Ammon's horn (tissue), 1 donor: ENCODE data around the gene KRTAP9-3.
"Not testable (repeated sequence)": the region's sequence is repeated elsewhere in the genome, so short reads cannot be mapped to it uniquely, and the experiment has no call there.

ENCODE experiments used
- DNase-seq: peaks from one replicate; pipeline ENCODE4 v3.0.0-alpha.2; 2016; ENCODE audit warnings: low spot score

Gene KRTAP9-3

DNA sequence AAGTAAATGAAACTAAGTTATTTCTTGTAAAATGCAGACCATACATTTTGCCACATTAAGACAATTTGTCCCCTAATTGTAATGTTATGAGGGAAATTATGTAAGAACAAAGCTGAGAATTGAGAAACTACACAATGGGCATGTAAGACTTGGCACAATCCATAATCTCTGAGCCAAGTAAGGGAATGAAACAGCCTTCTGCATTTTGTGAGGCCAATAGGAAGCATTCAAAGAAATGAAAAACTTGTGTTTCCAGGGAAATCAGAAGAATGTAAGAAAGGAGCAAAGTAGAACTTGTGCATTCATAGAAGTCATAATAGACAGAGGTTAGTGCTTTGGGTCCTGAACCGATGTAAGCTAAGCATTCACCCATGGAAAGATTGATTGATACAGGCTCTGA is 19.0 kb downstream of the KRTAP9-3 start:
- DNase-seq: no peak

DNA sequence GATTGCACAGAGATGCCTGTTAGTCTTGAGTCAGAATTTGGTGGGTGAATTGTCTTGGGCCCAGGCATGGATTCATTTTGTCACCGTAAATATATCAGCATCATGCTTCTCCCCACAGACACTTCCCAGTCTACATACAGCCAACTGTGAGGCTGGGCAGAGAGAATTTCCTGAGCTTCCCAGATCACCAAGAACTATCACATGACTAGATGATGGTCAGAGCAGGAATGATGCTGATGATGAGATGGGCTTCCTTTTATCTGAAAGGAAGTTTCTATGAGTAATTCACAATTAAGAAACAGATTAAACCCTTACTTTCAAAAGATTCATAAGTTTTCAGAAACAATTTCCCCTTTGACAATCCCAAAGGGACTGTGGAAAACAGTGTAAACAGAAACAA is 22.6 kb downstream of the KRTAP9-3 start:
- DNase-seq: no peak

DNA sequence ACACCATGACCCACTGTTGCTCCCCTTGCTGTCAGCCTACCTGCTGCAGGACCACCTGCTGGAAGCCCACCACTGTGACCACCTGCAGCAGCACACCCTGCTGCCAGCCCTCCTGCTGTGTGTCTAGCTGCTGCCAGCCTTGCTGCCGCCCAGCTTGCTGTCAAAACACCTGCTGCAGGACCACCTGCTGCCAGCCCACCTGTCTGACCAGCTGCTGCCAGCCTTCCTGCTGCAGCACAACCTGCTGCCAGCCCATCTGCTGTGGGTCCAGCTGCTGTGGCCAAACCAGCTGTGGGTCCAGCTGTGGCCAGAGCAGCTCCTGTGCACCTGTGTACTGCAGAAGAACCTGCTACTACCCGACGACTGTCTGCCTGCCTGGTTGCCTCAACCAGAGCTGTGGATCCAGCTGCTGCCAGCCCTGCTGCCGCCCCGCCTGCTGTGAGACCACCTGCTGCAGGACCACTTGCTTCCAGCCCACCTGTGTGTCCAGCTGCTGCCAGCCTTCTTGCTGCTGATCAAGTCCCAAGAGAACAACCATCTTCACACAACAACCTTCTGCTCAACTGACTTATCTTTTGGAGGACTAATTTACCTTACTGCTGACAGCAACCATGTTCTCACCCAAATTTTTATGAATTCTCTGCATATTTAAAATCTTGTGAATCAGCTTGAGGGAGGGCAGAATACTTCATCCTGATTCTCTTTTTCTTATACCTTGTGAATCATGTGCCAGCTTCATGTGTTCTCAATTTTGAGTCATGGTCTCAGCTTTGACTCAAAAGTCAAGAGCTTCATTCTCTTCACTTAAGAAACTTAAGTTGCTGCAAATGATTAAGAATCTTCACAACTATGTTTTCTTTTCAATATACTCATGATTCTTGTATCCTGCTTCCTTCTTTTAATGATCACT is 23.4 kb downstream of the KRTAP9-3 start, which contains the start of gene KRTAP9-9:
Gene KRTAP9-9, plus strand, starts transcription at position 4 of the 910 bp plus-strand sequence.
- DNase-seq: not testable (repeated sequence)

DNA sequence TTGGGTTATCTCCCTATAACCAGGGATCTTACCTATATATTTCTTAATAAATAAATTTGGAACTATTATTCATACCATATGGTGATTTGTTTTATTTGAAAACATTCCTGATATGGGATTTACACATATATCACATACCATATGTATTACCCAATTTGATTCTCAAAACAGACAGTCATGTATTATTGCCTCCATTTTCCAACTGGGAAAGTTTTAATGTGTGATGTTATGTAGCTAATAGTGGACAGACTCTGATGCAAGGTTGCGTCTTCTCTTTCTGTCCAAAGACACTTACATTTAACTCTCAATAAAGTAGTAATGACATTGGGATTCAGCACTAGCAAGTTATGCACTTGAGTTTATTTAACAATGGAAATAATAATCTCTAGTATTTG is 24.0 kb downstream of the KRTAP9-3 start:
- DNase-seq: no peak

DNA sequence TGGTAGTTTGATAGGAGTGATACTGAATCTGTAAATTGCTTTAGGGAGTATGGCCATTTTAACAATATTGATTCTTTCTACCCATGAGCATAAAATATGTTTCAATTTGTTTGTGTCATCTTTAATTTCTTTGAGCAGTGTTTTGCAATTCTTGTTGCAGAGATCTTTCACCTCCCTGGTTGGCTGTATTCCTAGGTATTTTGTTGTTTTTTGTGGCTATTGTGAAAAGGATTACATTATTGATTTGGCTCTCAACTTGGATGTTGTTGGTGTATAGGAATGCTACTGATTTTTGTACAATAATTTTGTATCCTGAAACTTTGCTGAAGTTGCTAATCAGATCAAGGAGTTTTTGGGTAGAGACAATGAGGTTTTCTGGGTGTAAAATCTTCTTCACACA is 26.2 kb downstream of the KRTAP9-3 start:
- DNase-seq: no peak

DNA sequence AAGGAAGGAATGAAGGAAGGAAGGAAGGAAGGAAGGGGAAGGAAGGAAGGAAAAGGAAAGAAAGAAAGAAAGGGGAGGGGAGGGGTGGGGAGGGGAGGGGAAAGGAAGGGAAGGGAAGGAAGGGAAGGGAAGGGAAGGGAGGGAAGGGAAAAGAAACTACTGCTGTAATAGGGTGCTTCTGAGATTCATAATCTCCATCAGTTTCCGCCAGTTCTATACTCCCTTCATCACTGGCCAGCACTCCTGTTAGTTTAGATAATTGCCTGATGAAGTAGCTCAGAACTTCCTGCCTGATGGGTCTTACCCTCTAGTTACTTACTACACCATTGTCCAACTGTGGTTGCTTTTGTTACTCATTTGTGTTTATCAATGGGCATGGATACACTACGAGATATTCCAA is 31.0 kb downstream of the KRTAP9-3 start:
- DNase-seq: no peak

DNA sequence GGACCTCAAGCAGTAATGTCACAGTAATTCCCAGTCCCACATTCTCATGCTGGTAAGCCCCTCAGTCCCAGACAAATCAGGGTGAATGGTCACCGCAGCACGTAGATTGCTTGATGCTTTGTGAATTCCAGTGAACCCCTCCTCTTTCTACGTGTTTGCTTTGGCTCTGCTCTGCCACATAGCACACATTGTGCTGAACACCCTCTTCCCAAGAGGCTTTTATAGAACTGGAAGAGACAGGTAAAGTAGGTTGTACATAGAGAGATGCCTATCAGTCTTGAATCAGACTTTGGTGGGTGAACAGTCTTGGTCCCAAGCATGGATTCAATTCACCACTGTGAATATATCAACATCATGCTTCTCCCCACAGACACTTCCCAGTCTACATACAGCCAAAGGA is 32.4 kb downstream of the KRTAP9-3 start:
- DNase-seq: no peak

DNA sequence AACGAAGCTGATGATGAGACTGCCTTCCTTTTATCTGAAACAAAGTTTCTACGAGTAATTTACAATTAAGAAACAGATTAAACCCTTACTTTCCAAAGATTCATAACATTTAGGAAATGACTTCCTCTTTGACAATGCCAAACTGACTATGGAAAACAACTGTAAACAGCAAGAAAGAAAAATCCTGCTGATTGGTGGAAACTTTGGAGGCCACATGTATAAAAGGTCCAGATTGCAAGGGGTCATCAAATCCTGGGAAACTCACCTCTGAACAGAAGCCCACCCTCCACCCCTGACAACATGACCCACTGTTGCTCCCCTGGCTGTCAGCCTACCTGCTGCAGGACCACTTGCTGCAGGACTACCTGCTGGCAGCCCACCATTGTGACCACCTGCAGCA is 32.8 kb downstream of the KRTAP9-3 start, which contains the start of gene KRTAP9-6:
Gene KRTAP9-6, plus strand, starts transcription at position 301 of the 400 bp plus-strand sequence. Its CDS starts 0 bp downstream, at position 301.
- no peak for DNase-seq

DNA sequence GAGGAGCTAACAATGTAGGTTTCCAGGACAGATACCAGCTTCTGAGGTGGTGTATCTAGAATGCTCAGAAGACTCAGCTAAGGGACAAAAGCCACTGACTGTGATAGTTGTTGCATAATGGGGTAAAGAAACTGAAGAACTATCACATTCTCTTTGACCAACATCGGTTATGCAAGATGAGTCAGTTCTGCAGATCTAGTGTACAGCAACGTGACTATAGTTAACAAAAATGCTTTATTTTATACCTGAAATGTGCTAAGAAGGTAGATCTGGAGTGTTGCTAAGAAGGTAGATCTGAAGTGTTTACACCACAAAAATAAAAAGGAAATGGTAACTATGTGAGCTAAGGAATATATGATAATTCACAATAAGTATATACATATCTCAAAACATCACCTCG is 35.5 kb downstream of the KRTAP9-3 start:
- DNase-seq: no peak

DNA sequence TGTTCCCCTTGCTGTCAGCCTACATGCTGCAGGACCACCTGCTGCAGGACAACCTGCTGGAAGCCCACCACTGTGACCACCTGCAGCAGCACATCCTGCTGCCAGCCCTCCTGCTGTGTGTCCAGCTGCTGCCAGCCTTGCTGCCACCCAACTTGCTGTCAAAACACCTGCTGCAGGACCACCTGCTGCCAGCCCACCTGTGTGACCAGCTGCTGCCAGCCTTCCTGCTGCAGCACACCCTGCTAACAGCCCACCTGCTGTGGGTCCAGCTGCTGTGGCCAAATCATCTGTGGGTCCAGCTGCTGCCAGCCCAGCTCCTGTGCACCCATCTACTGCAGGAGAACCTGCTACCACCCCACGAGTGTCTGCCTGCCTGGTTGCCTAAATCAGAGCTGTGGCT is 39.1 kb downstream of the KRTAP9-3 start:
- not testable (repeated sequence) for DNase-seq

DNA sequence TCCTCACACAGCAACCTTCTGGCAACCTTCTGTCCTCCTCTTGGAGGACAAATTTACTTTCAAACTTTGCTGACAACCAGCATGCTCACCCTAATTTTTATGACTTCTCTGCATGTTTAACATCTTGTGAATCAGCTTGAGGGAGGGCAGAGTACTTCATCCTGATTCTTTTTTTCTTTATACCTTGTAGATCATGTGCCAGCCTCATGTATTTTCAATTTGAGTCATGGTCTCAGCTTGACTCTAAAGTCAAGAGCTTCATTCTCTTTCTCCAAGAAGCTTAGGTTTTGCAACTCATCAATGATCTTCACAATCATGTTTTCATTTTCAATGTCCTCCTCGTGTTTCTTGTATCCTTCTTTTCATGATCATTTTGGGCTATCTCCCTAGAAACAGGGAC is 39.6 kb downstream of the KRTAP9-3 start:
- DNase-seq: no peak

DNA sequence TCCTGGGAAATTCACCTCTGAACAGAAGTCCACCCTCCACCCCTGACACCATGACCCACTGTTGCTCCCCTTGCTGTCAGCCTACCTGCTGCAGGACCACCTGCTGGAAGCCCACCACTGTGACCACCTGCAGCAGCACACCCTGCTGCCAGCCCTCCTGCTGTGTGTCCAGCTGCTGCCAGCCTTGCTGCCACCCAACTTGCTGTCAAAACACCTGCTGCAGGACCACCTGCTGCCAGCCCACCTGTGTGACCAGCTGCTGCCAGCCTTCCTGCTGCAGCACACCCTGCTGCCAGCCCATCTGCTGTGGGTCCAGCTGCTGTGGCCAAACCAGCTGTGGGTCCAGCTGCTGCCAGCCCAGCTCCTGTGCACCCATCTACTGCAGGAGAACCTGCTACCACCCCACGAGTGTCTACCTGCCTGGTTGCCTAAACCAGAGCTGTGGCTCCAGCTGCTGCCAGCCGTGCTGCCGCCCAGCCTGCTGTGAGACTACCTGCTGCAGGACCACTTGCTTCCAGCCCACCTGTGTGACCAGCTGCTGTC is 43.5 kb downstream of the KRTAP9-3 start, which contains the start of gene KRTAP9-7:
Gene KRTAP9-7, plus strand, starts transcription at position 51 of the 543 bp plus-strand sequence. Its CDS starts 0 bp downstream, at position 51.
- peak; percentile 0 for DNase-seq

DNA sequence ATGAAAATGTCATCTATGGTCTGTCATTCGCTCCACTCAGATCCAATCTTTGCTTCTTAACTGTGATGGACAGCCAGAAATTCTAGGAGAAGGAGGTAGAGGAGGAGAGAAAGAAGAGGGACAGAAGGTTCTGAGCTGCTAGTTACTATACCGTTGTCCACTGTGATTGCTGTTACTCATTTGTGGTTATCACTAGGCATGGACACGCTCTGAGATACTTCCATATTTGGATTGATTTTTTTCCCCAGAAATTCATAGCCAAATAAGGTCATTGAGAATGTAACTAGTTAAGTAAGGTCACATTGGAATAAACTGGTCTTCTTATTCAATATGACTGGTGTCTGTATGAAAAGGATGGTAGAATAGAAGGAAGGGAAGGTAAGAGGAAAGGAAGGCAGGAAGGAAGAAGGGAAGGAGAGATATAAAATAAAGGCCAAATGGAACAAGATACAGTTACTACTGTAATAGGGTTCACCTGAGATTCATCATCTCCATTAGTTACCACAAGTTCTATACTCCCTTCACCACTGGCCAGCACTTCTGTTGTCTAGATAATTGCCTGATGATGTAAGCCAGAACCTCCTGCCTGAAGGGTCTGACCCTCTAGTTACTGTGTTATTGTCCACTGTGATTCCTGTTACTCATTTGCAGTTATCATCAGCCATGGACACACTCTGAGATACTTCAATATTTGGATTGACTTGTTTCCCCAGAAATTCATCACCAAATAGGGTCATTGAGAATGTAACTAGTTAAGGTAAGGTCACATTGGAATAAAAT is 46.1 kb downstream of the KRTAP9-3 start:
- DNase-seq: peak; percentile 0
